ENCODE results near the gene SAMD11. TPM values are rescaled to one million over a fixed set of nuclear protein-coding genes. Genes with fewer than 3 reads are reported as not detected.

The SAMD11 gene
- total RNA-seq, 1 donor from 2014 or later = 6.0 TPM

DNA sequence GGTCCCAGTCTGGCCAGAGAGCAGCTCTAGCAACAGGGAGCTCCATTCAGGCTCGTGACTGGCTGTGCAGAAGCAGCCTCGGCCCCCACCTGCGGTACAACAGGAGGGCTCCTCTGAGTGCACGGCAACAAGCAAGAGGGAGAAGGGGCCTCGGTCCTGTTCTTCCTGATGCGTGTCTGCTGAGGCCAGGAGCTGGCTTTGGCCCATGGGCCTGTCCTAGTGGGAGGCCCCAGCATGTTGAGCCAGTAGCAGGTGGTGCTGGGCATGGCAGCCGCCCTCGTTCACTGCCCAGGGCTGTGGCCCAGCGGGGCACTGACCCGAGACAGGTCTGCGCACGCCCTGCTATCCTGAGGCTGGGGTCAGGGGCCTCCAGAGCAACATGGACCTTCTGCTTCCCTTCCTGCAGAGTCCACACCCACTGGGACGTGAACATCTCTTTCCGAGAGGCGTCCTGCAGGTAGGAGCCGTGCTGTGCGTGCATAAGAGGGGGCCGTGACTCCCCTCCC, 7.0 kb downstream of the SAMD11 start:
- no peak overlapping the region for H2AFZ ChIP-seq (ENCODE audit: low read depth, low read length)
- H3K9me3 Mint-ChIP-seq (ENCODE audit: unreplicated experiment) = peaks cover 2% of the 10 kb centered on the region
- no peak for DNase-seq (ENCODE audit: low read depth)
- no peak overlapping the region for H3K4me3 ChIP-seq (ENCODE audit: insufficient read depth, low read depth, low read length)
- peaks cover 7% of the 10 kb centered on the region for H3K4me1 Mint-ChIP-seq (ENCODE audit: low read depth, unreplicated experiment)
- no peak for TF ChIP-seq EZH2 (IDR thresholded peaks at IDR 0.05; ENCODE audit: insufficient read depth, low read length)
- TF ChIP-seq, protein P1, sequence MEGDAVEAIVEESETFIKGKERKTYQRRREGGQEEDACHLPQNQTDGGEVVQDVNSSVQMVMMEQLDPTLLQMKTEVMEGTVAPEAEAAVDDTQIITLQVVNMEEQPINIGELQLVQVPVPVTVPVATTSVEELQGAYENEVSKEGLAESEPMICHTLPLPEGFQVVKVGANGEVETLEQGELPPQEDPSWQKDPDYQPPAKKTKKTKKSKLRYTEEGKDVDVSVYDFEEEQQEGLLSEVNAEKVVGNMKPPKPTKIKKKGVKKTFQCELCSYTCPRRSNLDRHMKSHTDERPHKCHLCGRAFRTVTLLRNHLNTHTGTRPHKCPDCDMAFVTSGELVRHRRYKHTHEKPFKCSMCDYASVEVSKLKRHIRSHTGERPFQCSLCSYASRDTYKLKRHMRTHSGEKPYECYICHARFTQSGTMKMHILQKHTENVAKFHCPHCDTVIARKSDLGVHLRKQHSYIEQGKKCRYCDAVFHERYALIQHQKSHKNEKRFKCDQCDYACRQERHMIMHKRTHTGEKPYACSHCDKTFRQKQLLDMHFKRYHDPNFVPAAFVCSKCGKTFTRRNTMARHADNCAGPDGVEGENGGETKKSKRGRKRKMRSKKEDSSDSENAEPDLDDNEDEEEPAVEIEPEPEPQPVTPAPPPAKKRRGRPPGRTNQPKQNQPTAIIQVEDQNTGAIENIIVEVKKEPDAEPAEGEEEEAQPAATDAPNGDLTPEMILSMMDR (IDR thresholded peaks at IDR 0.05; ENCODE audit: insufficient read depth, low read depth, low read length) = no peak
- H3K27me3 ChIP-seq (ENCODE audit: insufficient read depth, low read length) = peaks cover 22% of the 10 kb centered on the region
- peaks cover 7% of the 10 kb centered on the region for H3K4me1 ChIP-seq (ENCODE audit: insufficient read depth, low read length)
- no peaks in the 10 kb centered on the region for H3K9me3 ChIP-seq (ENCODE audit: insufficient read depth, low read depth, low read length)
- H4K20me1 ChIP-seq (ENCODE audit: insufficient read depth, low read length) = peaks cover 45% of the 10 kb centered on the region
- no peaks in the 10 kb centered on the region for H3K36me3 ChIP-seq (ENCODE audit: insufficient read depth, low read length)
- no peak overlapping the region for H3K27ac ChIP-seq (ENCODE audit: low read depth, low read length)
- no peak overlapping the region for H3K4me3 Mint-ChIP-seq (ENCODE audit: unreplicated experiment)
- FAIRE-seq = no peak
- H3K4me2 ChIP-seq (ENCODE audit: low read length) = no peak overlapping the region
- no peak overlapping the region for H3K27ac Mint-ChIP-seq (ENCODE audit: unreplicated experiment)
- peaks cover 58% of the 10 kb centered on the region for H3K27me3 Mint-ChIP-seq (ENCODE audit: low read depth, unreplicated experiment)
- H3K79me2 ChIP-seq (ENCODE audit: insufficient read depth, low read length) = no peaks in the 10 kb centered on the region
- H3K36me3 Mint-ChIP-seq (ENCODE audit: low read depth, unreplicated experiment) = peaks cover 2% of the 10 kb centered on the region
- H3K9ac ChIP-seq (ENCODE audit: low read length) = no peak overlapping the region

DNA sequence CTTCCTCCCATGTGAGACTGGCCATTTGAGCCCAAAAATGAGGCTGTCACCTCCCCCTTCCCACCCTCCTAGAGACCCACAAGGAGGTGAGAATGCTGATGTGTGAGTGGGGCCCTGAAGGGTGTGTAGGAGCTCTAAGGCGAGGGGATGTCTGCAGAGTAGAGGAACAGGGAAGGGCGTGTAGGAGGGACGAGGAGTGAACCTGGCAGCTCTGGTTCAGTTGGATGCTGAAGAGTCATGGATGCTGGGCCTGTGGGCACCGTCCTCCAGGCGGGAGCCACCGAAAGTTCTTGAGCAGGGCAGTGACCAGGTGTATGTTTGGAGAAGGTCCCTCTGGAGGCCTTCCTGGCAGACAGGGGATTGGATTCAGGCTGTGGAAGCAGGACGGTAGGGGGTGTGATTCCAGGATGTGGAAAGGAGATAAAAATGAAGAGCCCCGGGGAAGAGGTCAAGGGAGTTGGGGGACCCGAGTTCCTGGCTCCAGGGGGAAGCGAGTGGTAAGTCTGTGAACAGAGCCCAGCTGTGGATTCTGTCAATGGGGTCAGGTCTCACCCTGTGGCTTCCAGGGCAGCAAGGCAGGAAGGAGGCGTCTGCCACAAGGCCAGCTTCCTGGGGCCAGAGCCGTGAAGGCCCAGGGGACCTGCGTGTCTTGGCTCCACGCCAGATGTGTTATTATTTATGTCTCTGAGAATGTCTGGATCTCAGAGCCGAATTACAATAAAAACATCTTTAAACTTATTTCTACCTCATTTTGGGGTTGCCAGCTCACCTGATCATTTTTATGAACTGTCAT, 7.9 kb downstream of the SAMD11 start:
- H3K9me3 Mint-ChIP-seq (ENCODE audit: unreplicated experiment) = peaks cover 2% of the 10 kb centered on the region
- no peaks in the 10 kb centered on the region for H3K36me3 Mint-ChIP-seq (ENCODE audit: low read depth, unreplicated experiment)
- Histone ChIP-seq H2AFZ (ENCODE audit: low read depth, low read length) (no peak overlapping the region), H3K4me1 (ENCODE audit: insufficient read depth, low read length) (peaks cover 3% of the 10 kb centered on the region), H3K27ac (ENCODE audit: low read depth, low read length) (no peak overlapping the region), H4K20me1 (ENCODE audit: insufficient read depth, low read length) (peaks cover 36% of the 10 kb centered on the region), H3K4me2 (ENCODE audit: low read length) (no peak overlapping the region), H3K27me3 (ENCODE audit: insufficient read depth, low read length) (peaks cover 16% of the 10 kb centered on the region), H3K4me3 (ENCODE audit: insufficient read depth, low read depth, low read length) (no peak overlapping the region), H3K9ac (ENCODE audit: low read length) (no peak overlapping the region), H3K9me3 (ENCODE audit: insufficient read depth, low read depth, low read length) (no peaks in the 10 kb centered on the region), H3K36me3 (ENCODE audit: insufficient read depth, low read length) (no peaks in the 10 kb centered on the region), H3K79me2 (ENCODE audit: insufficient read depth, low read length) (no peaks in the 10 kb centered on the region)
- peaks cover 52% of the 10 kb centered on the region for H3K27me3 Mint-ChIP-seq (ENCODE audit: low read depth, unreplicated experiment)
- FAIRE-seq (no peak), DNase-seq (ENCODE audit: low read depth) (no peak)
- H3K4me3 Mint-ChIP-seq (ENCODE audit: unreplicated experiment) = no peak overlapping the region
- H3K4me1 Mint-ChIP-seq (ENCODE audit: low read depth, unreplicated experiment) = peaks cover 7% of the 10 kb centered on the region
- TF ChIP-seq EZH2 (IDR thresholded peaks at IDR 0.05; ENCODE audit: insufficient read depth, low read length) = no peak
- TF ChIP-seq, protein P1 (IDR thresholded peaks at IDR 0.05; ENCODE audit: insufficient read depth, low read depth, low read length) = no peak
- H3K27ac Mint-ChIP-seq (ENCODE audit: unreplicated experiment) = peak overlapping the region; percentile 77

DNA sequence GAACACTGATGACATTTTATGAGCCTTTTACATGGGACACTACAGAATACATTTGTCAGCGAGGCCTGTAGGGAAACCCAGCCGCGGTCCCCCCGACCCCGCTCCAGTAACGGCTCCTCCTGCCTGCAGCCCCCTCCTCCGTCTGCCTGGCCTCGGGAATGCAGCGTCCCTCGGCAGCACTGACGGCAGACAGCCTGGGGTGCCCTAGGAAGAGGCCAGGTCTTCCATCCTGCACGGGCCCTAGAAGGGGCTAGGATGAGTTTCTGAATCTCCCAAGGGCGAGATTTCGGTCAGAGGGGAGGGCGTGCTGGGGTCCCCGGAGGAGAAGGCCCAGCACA, 8.4 kb downstream of the SAMD11 start:
- DNase-seq (ENCODE audit: low read depth) (no peak), FAIRE-seq (no peak)
- H3K36me3 ChIP-seq (ENCODE audit: insufficient read depth, low read length) = no peaks in the 10 kb centered on the region
- no peak overlapping the region for H3K9ac ChIP-seq (ENCODE audit: low read length)
- Mint-ChIP-seq H3K4me1 (ENCODE audit: low read depth, unreplicated experiment) (peaks cover 7% of the 10 kb centered on the region), H3K36me3 (ENCODE audit: low read depth, unreplicated experiment) (no peaks in the 10 kb centered on the region), H3K27ac (ENCODE audit: unreplicated experiment) (no peak overlapping the region), H3K4me3 (ENCODE audit: unreplicated experiment) (no peak overlapping the region), H3K9me3 (ENCODE audit: unreplicated experiment) (peaks cover 2% of the 10 kb centered on the region), H3K27me3 (ENCODE audit: low read depth, unreplicated experiment) (peaks cover 52% of the 10 kb centered on the region)
- H3K4me2 ChIP-seq (ENCODE audit: low read length) = no peak overlapping the region
- H3K27me3 ChIP-seq (ENCODE audit: insufficient read depth, low read length) = peaks cover 13% of the 10 kb centered on the region
- peaks cover 31% of the 10 kb centered on the region for H4K20me1 ChIP-seq (ENCODE audit: insufficient read depth, low read length)
- TF ChIP-seq, protein P1 (IDR thresholded peaks at IDR 0.05; ENCODE audit: insufficient read depth, low read depth, low read length) = no peak
- no peak for TF ChIP-seq EZH2 (IDR thresholded peaks at IDR 0.05; ENCODE audit: insufficient read depth, low read length)
- H3K4me3 ChIP-seq (ENCODE audit: insufficient read depth, low read depth, low read length) = no peak overlapping the region
- H2AFZ ChIP-seq (ENCODE audit: low read depth, low read length) = no peak overlapping the region
- no peak overlapping the region for H3K27ac ChIP-seq (ENCODE audit: low read depth, low read length)
- H3K79me2 ChIP-seq (ENCODE audit: insufficient read depth, low read length) = no peaks in the 10 kb centered on the region
- peaks cover 3% of the 10 kb centered on the region for H3K4me1 ChIP-seq (ENCODE audit: insufficient read depth, low read length)
- no peaks in the 10 kb centered on the region for H3K9me3 ChIP-seq (ENCODE audit: insufficient read depth, low read depth, low read length)

All from astrocyte (in vitro differentiated cells and primary cell).